ENCODE results near the gene LAMA1. TPM values are rescaled to one million over a fixed set of nuclear protein-coding genes. Genes with fewer than 3 reads are reported as not detected.

LAMA1 gene
- total and polyA plus RNA-seq, 10 of the 15 experiments (the other 5 are each of a cell fraction or from before 2014, with no cell fraction given): under 0.01 to 1.9 (median 0.06) TPM; not detected in 6

- FAIRE-seq: no peak
- Histone ChIP-seq H3K36me3 (ENCODE audit: control insufficient read depth in 2 of 2, insufficient read depth in 2 of 2, low read length in 1 of 2) (no peaks in the 10 kb centered on the region), H3K9me3 (replicated peaks; ENCODE audit: control insufficient read depth, insufficient read depth, low read length) (no peaks in the 10 kb centered on the region), H3K4me1 (ENCODE audit: control insufficient read depth, insufficient read depth, low read length) (no peaks in the 10 kb centered on the region), H3K79me2 (ENCODE audit: control insufficient read depth, insufficient read depth, low read length) (no peaks in the 10 kb centered on the region), H3K27ac (ENCODE audit: control insufficient read depth, insufficient read depth) (no peak overlapping the region), H3K27me3 (replicated peaks in 1 of 2; ENCODE audit: control insufficient read depth in 2 of 2, insufficient read depth in 2 of 2, low read length in 1 of 2) (no peaks in the 10 kb centered on the region), H4K20me1 (ENCODE audit: control insufficient read depth, insufficient read depth) (no peaks in the 10 kb centered on the region), H3K4me3 (no peak overlapping the region), H3K9ac (ENCODE audit: control insufficient read depth, insufficient read depth, low read length) (no peak overlapping the region), H3K4me2 (ENCODE audit: control insufficient read depth, insufficient read depth) (no peak overlapping the region), H2AFZ (ENCODE audit: control insufficient read depth, low read depth, low read length) (no peak overlapping the region)
- intact Hi-C loops (cut with micrococcal nuclease; ENCODE audit: unreplicated experiment) (no loop called here), in situ Hi-C loops (cut with MboI) (no loop called here)
- ChIA-PET RAD21 (ENCODE audit: unreplicated experiment) (no interaction called here), POLR2A (no interaction called here), CTCF (no interaction called here), SMC1A (ENCODE audit: uncharacterized antibody, unreplicated experiment) (no interaction called here)
- TF ChIP-seq RELA (IDR thresholded peaks at IDR 0.05; ENCODE audit: borderline replicate concordance, partially characterized antibody): no peak
- no peak for TF ChIP-seq JUND (IDR thresholded peaks at IDR 0.05; ENCODE audit: low read depth, low read length)
- TF ChIP-seq E4F1 (IDR thresholded peaks at IDR 0.05; ENCODE audit: borderline replicate concordance, partially characterized antibody): no peak
- no peak for TF ChIP-seq NKRF (conservative IDR thresholded peaks at IDR 0.05)
- TF ChIP-seq BCL3 (IDR thresholded peaks at IDR 0.05; ENCODE audit: borderline replicate concordance, insufficient read depth, low read depth, low read length, poor library complexity, severe bottlenecking): no peak
- TF ChIP-seq MXI1 (IDR thresholded peaks at IDR 0.05; ENCODE audit: low read depth, low read length): no peak
- no peak for TF ChIP-seq CBX3 (IDR thresholded peaks at IDR 0.05; ENCODE audit: borderline replicate concordance, low read depth)
- TF ChIP-seq SP1 (IDR thresholded peaks at IDR 0.05; ENCODE audit: low read depth, low read length): no peak
- no peak for TF ChIP-seq PKNOX1 (IDR thresholded peaks at IDR 0.05)
- no peak for DNase-seq (ENCODE audit: low read depth, low spot score)
- WGBS (ENCODE audit: insufficient coverage, insufficient replicate concordance, low lambda C conversion rate, missing lambda C conversion rate): 4% methylated on average over 2 of the region's 2 CpGs
- BruUV-seq (replicated peaks): no TSS peak
- no peak for ATAC-seq
These were observed 15.5 kb downstream of the LAMA1 start for GRCh38 chr18:7102131-7102530.

Data from GM12878 (cell line).